Panc1 (cell line): ENCODE measurements around the gene RBMS1. TPM values are rescaled to one million over a fixed set of nuclear protein-coding genes. Genes with fewer than 3 reads are reported as not detected.

Experiments used
- ATAC-seq: fragments of 200-7000 bp; cut with Tn5 transposase; 2 replicates; pipeline ENCODE4 v1.9.1; 2020; ENCODE audit warnings: mild to moderate bottlenecking, moderate library complexity
- BruUV-seq: library from RNA; stranded (reverse); fragments of 400-500 nt; replicated peaks from 2 replicates; lab custom pipeline; 2021; lab: Mats Ljungman, UMichigan
- CTCF ChIA-PET: fragments of 300-600 bp; sonication (Branson Sonifier 250); formaldehyde crosslinking; loops from one replicate; lab custom pipeline; 2022; ENCODE audit warnings: antibody characterized with exemption; lab: Charles Lee
- POLR2A ChIA-PET: fragments of 300-600 bp; sonication (Branson Sonifier 250); formaldehyde crosslinking; loops from one replicate; lab custom pipeline; 2022; ENCODE audit warnings: antibody characterized with exemption; lab: Charles Lee
- DNase-seq: peaks from one replicate; pipeline ENCODE4 v3.0.0-alpha.2; 2010; ENCODE audit warnings: low read depth, low spot score
- H3K27ac ChIP-seq: 2 replicates; pipeline ENCODE4 v1.5.1; 2011; ENCODE audit warnings: mild to moderate bottlenecking, low read length, inconsistent platforms
- H3K27me3 ChIP-seq: fragments of 200-500 bp; sonication (Bioruptor generic); 2 replicates; pipeline ENCODE4 v1.6.0; 2014; ENCODE audit warnings: low read length, inconsistent platforms; ENCODE audit not compliant: control insufficient read depth, insufficient read depth
- H3K36me3 ChIP-seq: fragments of 200-500 bp; sonication (Bioruptor generic); 2 replicates; pipeline ENCODE4 v1.5.1; 2014; ENCODE audit warnings: inconsistent platforms, mild to moderate bottlenecking, low read length, moderate library complexity; ENCODE audit not compliant: control insufficient read depth, insufficient read depth
- H3K4me1 ChIP-seq: 2 replicates; pipeline ENCODE4 v1.5.1; 2011; ENCODE audit warnings: inconsistent platforms, mild to moderate bottlenecking, low read length, moderate library complexity; ENCODE audit not compliant: control insufficient read depth, insufficient read depth
- H3K4me3 ChIP-seq, 2 experiments: 2 replicates each; pipeline ENCODE4 v1.5.1; 2011 to 2012; ENCODE audit warnings: low read depth in 2 of 2, low read length in 2 of 2, mild to moderate bottlenecking in 2 of 2, inconsistent platforms in 1 of 2, moderate library complexity in 1 of 2
- H3K9me3 ChIP-seq: fragments of 200-500 bp; sonication (Bioruptor generic); 2 replicates; pipeline ENCODE4 v1.5.1; 2014; ENCODE audit warnings: low read depth, mild to moderate bottlenecking, inconsistent platforms, low read length, moderate library complexity; ENCODE audit not compliant: control insufficient read depth, insufficient read depth
- CTCF ChIP-seq: fragments of 450-650 bp; IDR thresholded peaks from 2 replicates; pipeline ENCODE4 v1.5.1; 2017; ENCODE audit warnings: mild to moderate bottlenecking
- POLR2AphosphoS5 ChIP-seq: IDR thresholded peaks from 2 replicates; pipeline ENCODE4 v1.6.1; 2012; ENCODE audit warnings: mild to moderate bottlenecking, low read depth, low read length, moderate library complexity
- SIN3A ChIP-seq: IDR thresholded peaks from 2 replicates; pipeline ENCODE4 v1.6.1; 2012; ENCODE audit warnings: low read depth, mild to moderate bottlenecking, low read length, moderate library complexity, borderline replicate concordance; ENCODE audit not compliant: insufficient read depth
- TCF7L2 ChIP-seq: IDR thresholded peaks from 2 replicates; pipeline ENCODE4 v1.6.1; 2011; ENCODE audit warnings: mild to moderate bottlenecking, low read depth, low read length, inconsistent platforms
- in situ Hi-C: cut with HindIII; loops from 2 replicates; pipeline ENCODE4 v1.10.0; 2016; ENCODE audit warnings: low sequenced_read_pairs, low pct_unique_long_range_greater_than_20kb
- intact Hi-C: fragments of 100-400 bp; cut with micrococcal nuclease; formaldehyde crosslinking; loops from one replicate; pipeline ENCODE4 v1.10.0; 2022; ENCODE audit not compliant: unreplicated experiment
- total RNA-seq: library from RNA; stranded (reverse); gene quantifications from one replicate; pipeline ENCODE4 v1.2.1, GENCODE V29; 2021; ENCODE audit not compliant: unreplicated experiment
- TF ChIP-seq, protein P1 (sequence below), 2 experiments: IDR thresholded peaks; 2 replicates each; pipeline ENCODE4 v1.6.1; 2011 to 2012; ENCODE audit warnings: low read depth in 2 of 2, control low read depth in 1 of 2, low read length in 1 of 2, mild to moderate bottlenecking in 1 of 2, moderate library complexity in 1 of 2; ENCODE audit not compliant: insufficient read depth in 1 of 2

RBMS1 gene
- total RNA-seq, 1 experiment from 2014 or later: 67.0 TPM

DNA sequence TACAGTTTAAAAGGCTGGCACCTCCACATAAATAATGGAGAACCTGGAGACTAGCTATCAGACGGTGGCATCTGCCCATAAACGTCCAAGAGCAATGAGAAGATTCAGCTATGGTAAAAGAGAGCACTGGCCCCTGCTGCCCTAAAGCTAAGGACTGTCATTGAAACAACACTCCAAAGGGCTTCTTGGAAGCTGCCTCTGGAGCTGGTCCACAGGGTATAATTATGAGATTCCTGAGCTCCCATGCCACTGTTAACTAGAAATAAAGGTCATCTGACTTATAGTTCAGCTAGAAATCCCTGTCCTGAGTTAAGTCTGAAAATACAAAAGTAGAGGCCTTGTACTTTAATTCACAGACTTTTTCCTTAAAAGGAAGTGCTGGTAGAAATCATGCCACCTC is 39.9 kb upstream of the RBMS1 start:
- ChIA-PET CTCF (no interaction called here), POLR2A (no interaction called here)
- Histone ChIP-seq H3K4me1 (no peaks in the 10 kb centered on the region), H3K27ac (no peak overlapping the region), H3K9me3 (no peaks in the 10 kb centered on the region), H3K27me3 (no peaks in the 10 kb centered on the region), H3K4me3 (no peak overlapping the region), H3K36me3 (no peaks in the 10 kb centered on the region)
- DNase-seq (no peak), ATAC-seq (no peak)
- intact Hi-C loops: no loop called here
- no TSS peak for BruUV-seq
- no peak for TF ChIP-seq TCF7L2
- in situ Hi-C loops: no loop called here

DNA sequence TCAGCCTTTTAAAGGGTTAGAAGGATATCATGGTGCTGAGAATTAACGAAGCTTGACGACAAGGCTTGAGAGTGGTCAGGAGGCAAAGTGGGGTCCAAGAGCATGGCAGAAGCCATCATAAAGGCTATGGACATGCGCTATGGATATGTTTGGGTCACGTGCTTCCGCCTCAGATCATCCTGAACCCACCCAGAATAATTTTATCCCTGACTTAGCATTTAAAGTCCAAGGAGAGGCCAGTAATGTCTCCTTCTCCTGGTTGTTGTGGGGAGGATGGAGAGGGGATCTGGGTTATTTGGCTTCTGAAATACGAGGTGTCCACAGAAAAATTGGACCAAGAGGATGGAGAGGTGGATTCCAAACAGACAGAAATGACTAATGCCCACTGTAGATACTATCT is 38.8 kb upstream of the RBMS1 start:
- ChIA-PET CTCF (no interaction called here), POLR2A (interaction anchor here (0.5 kb wide), 1 partner anchor 96 kb away, joined by 3 read pairs; no protein-coding TSS in a partner anchor)
- TF ChIP-seq, protein P1, sequence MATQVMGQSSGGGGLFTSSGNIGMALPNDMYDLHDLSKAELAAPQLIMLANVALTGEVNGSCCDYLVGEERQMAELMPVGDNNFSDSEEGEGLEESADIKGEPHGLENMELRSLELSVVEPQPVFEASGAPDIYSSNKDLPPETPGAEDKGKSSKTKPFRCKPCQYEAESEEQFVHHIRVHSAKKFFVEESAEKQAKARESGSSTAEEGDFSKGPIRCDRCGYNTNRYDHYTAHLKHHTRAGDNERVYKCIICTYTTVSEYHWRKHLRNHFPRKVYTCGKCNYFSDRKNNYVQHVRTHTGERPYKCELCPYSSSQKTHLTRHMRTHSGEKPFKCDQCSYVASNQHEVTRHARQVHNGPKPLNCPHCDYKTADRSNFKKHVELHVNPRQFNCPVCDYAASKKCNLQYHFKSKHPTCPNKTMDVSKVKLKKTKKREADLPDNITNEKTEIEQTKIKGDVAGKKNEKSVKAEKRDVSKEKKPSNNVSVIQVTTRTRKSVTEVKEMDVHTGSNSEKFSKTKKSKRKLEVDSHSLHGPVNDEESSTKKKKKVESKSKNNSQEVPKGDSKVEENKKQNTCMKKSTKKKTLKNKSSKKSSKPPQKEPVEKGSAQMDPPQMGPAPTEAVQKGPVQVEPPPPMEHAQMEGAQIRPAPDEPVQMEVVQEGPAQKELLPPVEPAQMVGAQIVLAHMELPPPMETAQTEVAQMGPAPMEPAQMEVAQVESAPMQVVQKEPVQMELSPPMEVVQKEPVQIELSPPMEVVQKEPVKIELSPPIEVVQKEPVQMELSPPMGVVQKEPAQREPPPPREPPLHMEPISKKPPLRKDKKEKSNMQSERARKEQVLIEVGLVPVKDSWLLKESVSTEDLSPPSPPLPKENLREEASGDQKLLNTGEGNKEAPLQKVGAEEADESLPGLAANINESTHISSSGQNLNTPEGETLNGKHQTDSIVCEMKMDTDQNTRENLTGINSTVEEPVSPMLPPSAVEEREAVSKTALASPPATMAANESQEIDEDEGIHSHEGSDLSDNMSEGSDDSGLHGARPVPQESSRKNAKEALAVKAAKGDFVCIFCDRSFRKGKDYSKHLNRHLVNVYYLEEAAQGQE (IDR thresholded peaks at IDR 0.05; ENCODE audit: insufficient read depth in 1 of 2, low read depth in 2 of 2, low read length in 1 of 2): no peak
- no peak for TF ChIP-seq TCF7L2
- no peak for TF ChIP-seq CTCF
- no peak for TF ChIP-seq SIN3A
- TF ChIP-seq POLR2AphosphoS5: no peak
- ATAC-seq (no peak), DNase-seq (no peak)
- Histone ChIP-seq H3K27ac (no peak overlapping the region), H3K27me3 (no peaks in the 10 kb centered on the region), H3K36me3 (no peaks in the 10 kb centered on the region), H3K9me3 (no peaks in the 10 kb centered on the region), H3K4me1 (no peaks in the 10 kb centered on the region), H3K4me3 (no peak overlapping the region)
- intact Hi-C loops (no loop called here), in situ Hi-C loops (no loop called here)
- BruUV-seq: no TSS peak

DNA sequence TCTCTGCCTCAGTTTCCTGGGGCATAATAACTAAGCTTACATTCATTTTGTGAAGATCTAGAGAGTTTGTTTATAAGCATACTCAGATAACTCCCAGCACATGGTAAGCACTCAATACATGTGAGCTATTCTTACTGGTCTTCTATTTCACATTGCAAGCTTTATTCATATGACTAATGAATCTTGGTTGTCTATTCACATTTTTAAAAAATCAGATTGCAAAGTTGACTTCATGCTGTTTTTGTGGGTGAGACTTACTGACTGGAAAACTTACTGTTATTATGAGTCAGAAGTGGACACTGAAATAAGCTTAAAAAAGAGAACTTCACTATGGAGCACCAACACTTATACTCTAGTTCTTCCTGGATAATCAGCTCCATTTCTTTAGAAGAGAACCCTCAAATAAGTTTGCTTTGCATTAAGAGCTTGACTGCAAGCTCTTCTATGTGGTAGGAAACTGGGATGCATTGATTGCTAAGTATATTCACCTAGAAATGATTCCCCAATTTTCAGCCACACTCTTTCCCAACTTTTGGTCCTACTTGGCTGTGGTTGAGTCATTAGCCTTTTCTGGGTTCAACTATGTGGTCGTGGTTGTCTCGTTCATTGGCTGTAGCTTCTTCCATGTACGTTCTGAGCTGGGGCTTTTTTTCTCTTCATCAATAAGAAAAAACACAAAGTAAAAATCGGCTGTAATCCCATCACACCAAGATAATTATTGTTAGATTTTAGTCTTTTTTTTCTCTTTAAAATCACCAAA is 29.5 kb upstream of the RBMS1 start:
- BruUV-seq: no TSS peak
- intact Hi-C loops (no loop called here), in situ Hi-C loops (no loop called here)
- ChIA-PET CTCF (no interaction called here), POLR2A (no interaction called here)
- Histone ChIP-seq H3K27me3 (no peaks in the 10 kb centered on the region), H3K27ac (no peak overlapping the region), H3K9me3 (no peaks in the 10 kb centered on the region), H3K36me3 (no peaks in the 10 kb centered on the region), H3K4me3 (no peak overlapping the region), H3K4me1 (no peaks in the 10 kb centered on the region)
- TF ChIP-seq TCF7L2: no peak
- TF ChIP-seq POLR2AphosphoS5: no peak
- no peak for TF ChIP-seq CTCF
- TF ChIP-seq, protein P1 (IDR thresholded peaks at IDR 0.05; ENCODE audit: insufficient read depth in 1 of 2, low read depth in 2 of 2, low read length in 1 of 2): no peak
- no peak for TF ChIP-seq SIN3A
- ATAC-seq: no peak
- DNase-seq: no peak
